ENCODE data around the gene PARD3B.

- no peak for TF ChIP-seq ZNF331 (CRISPR knock-in tag; IDR thresholded peaks at IDR 0.05; ENCODE audit: low read depth)
- no peak for TF ChIP-seq CTCF (conservative IDR thresholded peaks at IDR 0.05; ENCODE audit: low read depth in 2 of 2)
- TF ChIP-seq EZH2phosphoT487 (IDR thresholded peaks at IDR 0.05; ENCODE audit: unreplicated experiment) = no peak
- TF ChIP-seq CREB1 (CRISPR knock-in tag; IDR thresholded peaks at IDR 0.05; ENCODE audit: low read depth) = no peak
- TF ChIP-seq POLR2AphosphoS5 (IDR thresholded peaks at IDR 0.05; ENCODE audit: low read depth) = no peak
- no peak for TF ChIP-seq REST (IDR thresholded peaks at IDR 0.05; ENCODE audit: unreplicated experiment)
Observed at GRCh38 chr2:205613970-205614559, 1068.8 kb downstream of the PARD3B start.
